ENCODE results near the gene ARHGEF3. TPM values are rescaled to one million over a fixed set of nuclear protein-coding genes. Genes with fewer than 3 reads are reported as not detected.

The ARHGEF3 gene
- total RNA-seq, 1 donor from 2014 or later: 6.9 TPM

GRCh38 chr3:56753206-56753820 is 48.4 kb downstream of the ARHGEF3 start:
- H3K4me1 Mint-ChIP-seq (ENCODE audit: low read depth): peaks cover 8% of the 10 kb centered on the region
- peaks cover 12% of the 10 kb centered on the region for H3K36me3 Mint-ChIP-seq (ENCODE audit: low read depth)
- DNase-seq (ENCODE audit: low spot score): no peak

GRCh38 chr3:56751056-56751707 is 50.6 kb downstream of the ARHGEF3 start:
- no peak overlapping the region for H3K4me3 Mint-ChIP-seq (ENCODE audit: unreplicated experiment)
- TF ChIP-seq, protein P1, sequence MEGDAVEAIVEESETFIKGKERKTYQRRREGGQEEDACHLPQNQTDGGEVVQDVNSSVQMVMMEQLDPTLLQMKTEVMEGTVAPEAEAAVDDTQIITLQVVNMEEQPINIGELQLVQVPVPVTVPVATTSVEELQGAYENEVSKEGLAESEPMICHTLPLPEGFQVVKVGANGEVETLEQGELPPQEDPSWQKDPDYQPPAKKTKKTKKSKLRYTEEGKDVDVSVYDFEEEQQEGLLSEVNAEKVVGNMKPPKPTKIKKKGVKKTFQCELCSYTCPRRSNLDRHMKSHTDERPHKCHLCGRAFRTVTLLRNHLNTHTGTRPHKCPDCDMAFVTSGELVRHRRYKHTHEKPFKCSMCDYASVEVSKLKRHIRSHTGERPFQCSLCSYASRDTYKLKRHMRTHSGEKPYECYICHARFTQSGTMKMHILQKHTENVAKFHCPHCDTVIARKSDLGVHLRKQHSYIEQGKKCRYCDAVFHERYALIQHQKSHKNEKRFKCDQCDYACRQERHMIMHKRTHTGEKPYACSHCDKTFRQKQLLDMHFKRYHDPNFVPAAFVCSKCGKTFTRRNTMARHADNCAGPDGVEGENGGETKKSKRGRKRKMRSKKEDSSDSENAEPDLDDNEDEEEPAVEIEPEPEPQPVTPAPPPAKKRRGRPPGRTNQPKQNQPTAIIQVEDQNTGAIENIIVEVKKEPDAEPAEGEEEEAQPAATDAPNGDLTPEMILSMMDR (IDR thresholded peaks at IDR 0.05): no peak
- no peak for DNase-seq (ENCODE audit: low spot score)
- H3K9me3 Mint-ChIP-seq (ENCODE audit: low read depth): peaks cover 8% of the 10 kb centered on the region
- H3K27ac Mint-ChIP-seq (ENCODE audit: unreplicated experiment): no peak overlapping the region
- H3K4me1 Mint-ChIP-seq (ENCODE audit: low read depth): peaks cover 6% of the 10 kb centered on the region
- no peaks in the 10 kb centered on the region for H3K27me3 Mint-ChIP-seq (ENCODE audit: low read depth)
- H3K36me3 Mint-ChIP-seq (ENCODE audit: low read depth): peaks cover 12% of the 10 kb centered on the region

More at GRCh38 chr3:56753206-56753820, 48.4 kb downstream of the ARHGEF3 start:
- no peaks in the 10 kb centered on the region for H3K27me3 Mint-ChIP-seq (ENCODE audit: low read depth)
- peaks cover 8% of the 10 kb centered on the region for H3K9me3 Mint-ChIP-seq (ENCODE audit: low read depth)
- no peak overlapping the region for H3K4me3 Mint-ChIP-seq (ENCODE audit: unreplicated experiment)
- TF ChIP-seq, protein P1 (IDR thresholded peaks at IDR 0.05): no peak
- no peak overlapping the region for H3K27ac Mint-ChIP-seq (ENCODE audit: unreplicated experiment)

- H3K27me3 Mint-ChIP-seq (ENCODE audit: low read depth): no peaks in the 10 kb centered on the region
- H3K4me3 Mint-ChIP-seq (ENCODE audit: unreplicated experiment): no peak overlapping the region
- peaks cover 17% of the 10 kb centered on the region for H3K36me3 Mint-ChIP-seq (ENCODE audit: low read depth)
- no peak overlapping the region for H3K27ac Mint-ChIP-seq (ENCODE audit: unreplicated experiment)
- no peak for DNase-seq (ENCODE audit: low spot score)
- H3K4me1 Mint-ChIP-seq (ENCODE audit: low read depth): no peaks in the 10 kb centered on the region
- TF ChIP-seq, protein P1 (IDR thresholded peaks at IDR 0.05): no peak
- peaks cover 8% of the 10 kb centered on the region for H3K9me3 Mint-ChIP-seq (ENCODE audit: low read depth)
These were observed 53.0 kb downstream of the ARHGEF3 start for GRCh38 chr3:56748663-56749231.

- Mint-ChIP-seq H3K27me3 (ENCODE audit: low read depth) (no peaks in the 10 kb centered on the region), H3K4me3 (ENCODE audit: unreplicated experiment) (no peak overlapping the region)
- TF ChIP-seq, protein P1 (IDR thresholded peaks at IDR 0.05): no peak
These were observed 54.6 kb downstream of the ARHGEF3 start for GRCh38 chr3:56747150-56747549.

DNA sequence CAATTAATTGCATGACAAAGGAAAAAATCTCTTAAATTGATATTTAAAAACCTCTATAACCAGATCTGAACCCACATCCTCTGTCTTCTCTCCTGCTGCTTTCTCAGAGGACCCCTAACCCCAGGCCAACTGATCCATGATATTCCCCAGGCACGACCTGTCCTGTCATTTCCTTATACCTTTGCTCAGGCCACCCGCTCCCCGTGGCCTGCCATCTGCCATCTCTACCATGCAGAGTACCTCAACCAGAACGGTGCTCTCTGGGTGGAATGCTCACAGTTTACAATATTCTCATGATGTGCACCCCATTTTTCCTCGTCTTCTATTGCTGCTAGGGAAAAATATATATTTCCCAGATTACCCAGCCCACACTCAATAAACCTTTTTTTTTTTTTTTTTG is 57.7 kb downstream of the ARHGEF3 start:
- H3K4me1 Mint-ChIP-seq (ENCODE audit: low read depth): no peaks in the 10 kb centered on the region
- no peak overlapping the region for H3K4me3 Mint-ChIP-seq (ENCODE audit: unreplicated experiment)
- H3K9me3 Mint-ChIP-seq (ENCODE audit: low read depth): no peaks in the 10 kb centered on the region
- TF ChIP-seq, protein P1 (IDR thresholded peaks at IDR 0.05): no peak
- H3K27ac Mint-ChIP-seq (ENCODE audit: unreplicated experiment): no peak overlapping the region
- H3K27me3 Mint-ChIP-seq (ENCODE audit: low read depth): no peaks in the 10 kb centered on the region
- no peak for DNase-seq (ENCODE audit: low spot score)
- H3K36me3 Mint-ChIP-seq (ENCODE audit: low read depth): peaks cover 7% of the 10 kb centered on the region

More at GRCh38 chr3:56747150-56747549, 54.6 kb downstream of the ARHGEF3 start:
- peaks cover 8% of the 10 kb centered on the region for H3K9me3 Mint-ChIP-seq (ENCODE audit: low read depth)
- no peaks in the 10 kb centered on the region for H3K4me1 Mint-ChIP-seq (ENCODE audit: low read depth)
- H3K36me3 Mint-ChIP-seq (ENCODE audit: low read depth): peaks cover 14% of the 10 kb centered on the region
- H3K27ac Mint-ChIP-seq (ENCODE audit: unreplicated experiment): no peak overlapping the region
- DNase-seq (ENCODE audit: low spot score): no peak
